Kidney (tissue), 14 donors: ENCODE results near the gene HECTD4. TPM values are rescaled to one million over a fixed set of nuclear protein-coding genes. Genes with fewer than 3 reads are reported as not detected.

Experiments used
- DNase-seq, 5 donors: peaks; one replicate each; pipeline ENCODE4 v3.0.0-alpha.2; 2013 to 2020
- FAIRE-seq: peaks from 2 replicates; lab custom pipeline; 2012; peaks lifted over from hg19 to GRCh38; lab: Jason Lieb, UNC
- H3K27ac ChIP-seq, 2 donors: one replicate each; pipeline ENCODE4 v1.7.0; 2013; ENCODE audit warnings: low read depth in 2 of 2, low read length in 2 of 2, inconsistent platforms in 1 of 2
- H3K27me3 ChIP-seq: one replicate; pipeline ENCODE4 v1.7.1; 2013; ENCODE audit warnings: low read length, inconsistent platforms; ENCODE audit not compliant: control insufficient read depth, insufficient read depth
- H3K36me3 ChIP-seq, 3 donors: one replicate each; pipeline versions ENCODE4 v1.7.0 to v1.7.1; 2013; ENCODE audit warnings: low read length in 3 of 3, control low read depth in 1 of 3, inconsistent platforms in 1 of 3; ENCODE audit not compliant: insufficient read depth in 3 of 3, control insufficient read depth in 2 of 3
- H3K4me1 ChIP-seq, 3 donors: one replicate each; pipeline versions ENCODE4 v1.7.0 to v1.7.1; 2013; ENCODE audit warnings: low read length in 3 of 3, inconsistent platforms in 1 of 3, low read depth in 1 of 3; ENCODE audit not compliant: control insufficient read depth in 2 of 3, insufficient read depth in 2 of 3
- H3K4me3 ChIP-seq, 3 donors: one replicate each; pipeline versions ENCODE4 v1.7.0 to v1.8.1; 2013; ENCODE audit warnings: low read length in 3 of 3, control low read depth in 1 of 3, inconsistent platforms in 1 of 3
- H3K9ac ChIP-seq, 3 donors: one replicate each; pipeline versions ENCODE4 v1.7.0 to v1.7.1; 2013; ENCODE audit warnings: low read length in 3 of 3, control low read depth in 1 of 3, inconsistent platforms in 1 of 3
- H3K9me3 ChIP-seq, 3 donors: one replicate each; pipeline versions ENCODE4 v1.7.0 to v1.7.1; 2013; ENCODE audit warnings: low read length in 3 of 3, control low read depth in 1 of 3, inconsistent platforms in 1 of 3; ENCODE audit not compliant: control insufficient read depth in 2 of 3, insufficient read depth in 1 of 3
- CTCF ChIP-seq: IDR thresholded peaks from 3 replicates; pipeline ENCODE4 v1.5.1; 2012; ENCODE audit warnings: mild to moderate bottlenecking, moderate library complexity, borderline replicate concordance; ENCODE audit not compliant: insufficient read depth; ENCODE audit errors: extremely low read depth
- intact Hi-C: fragments of 100-400 bp; cut with DNase I; formaldehyde crosslinking; loops from one replicate; pipeline ENCODE4 v1.11.1; 2022
- polyA plus RNA-seq: library from polyadenylated mRNA; stranded (reverse); fragments of 350-450 nt; fragmentation: Illumina TruSeq; extraction: RNeasy Lipid Tissue Mini Kit (QIAGEN cat#74804); gene quantifications from one replicate; pipeline ENCODE4 v1.2.3, GENCODE V29; 2014; ENCODE audit warnings: low read depth, low replicate concordance; ENCODE audit not compliant: insufficient read depth
- total RNA-seq: library from RNA; stranded (reverse); fragmentation: NEBNext Ultra II Directional; extraction: Animal tissue kit (Norgen Biotek cat#: 25700); gene quantifications from one replicate; pipeline ENCODE4 v1.2.1, GENCODE V29; 2021
- donor health status: control.
- donor health status: control.
- donor health status: control.
- donor health status: control.
- donor health status: control.
- donor health status: DM: yes; HTN: yes; CAD: no.
- donor health status: Normal renal cell carcinoma (clear cell type).

HECTD4 gene
- total and polyA plus RNA-seq, 2 donors from 2014 or later, result 15.6 to 53.1 TPM

GRCh38 chr12:112217647-112218046 is 164.6 kb downstream of the HECTD4 start:
- Histone ChIP-seq H3K4me1 (no peaks in the 10 kb centered on the region), H3K9me3 (no peaks in the 10 kb centered on the region), H3K27me3 (no peaks in the 10 kb centered on the region), H3K36me3 (peaks cover 2 to 25% (median 11%) of the 10 kb centered on the region in 3 donors), H3K4me3 (no peak overlapping the region), H3K9ac (no peak overlapping the region), H3K27ac (no peak overlapping the region)
- no peak for TF ChIP-seq CTCF
- DNase-seq, result no peak
- FAIRE-seq, result no peak
- intact Hi-C loops, result no loop called here

GRCh38 chr12:112216223-112216622 is 166.0 kb downstream of the HECTD4 start:
- FAIRE-seq (no peak), DNase-seq (no peak)
- intact Hi-C loops, result no loop called here
- TF ChIP-seq CTCF, result no peak
- Histone ChIP-seq H3K9ac (no peak overlapping the region), H3K36me3 (peaks cover 2 to 37% (median 20%) of the 10 kb centered on the region in 3 donors), H3K27ac (no peak overlapping the region), H3K4me3 (no peak overlapping the region), H3K9me3 (no peaks in the 10 kb centered on the region), H3K4me1 (no peaks in the 10 kb centered on the region), H3K27me3 (no peaks in the 10 kb centered on the region)

- Histone ChIP-seq H3K36me3 (peaks cover 2 to 49% (median 36%) of the 10 kb centered on the region in 3 donors), H3K27ac (no peak overlapping the region), H3K4me3 (no peak overlapping the region), H3K27me3 (no peaks in the 10 kb centered on the region), H3K9me3 (no peaks in the 10 kb centered on the region), H3K9ac (no peak overlapping the region), H3K4me1 (no peaks in the 10 kb centered on the region)
- FAIRE-seq, result no peak
- intact Hi-C loops, result no loop called here
- no peak for TF ChIP-seq CTCF
- no peak for DNase-seq
Measured at GRCh38 chr12:112214064-112214463, 168.2 kb downstream of the HECTD4 start.
